OCI-LY7 (cell line): Measurements from ENCODE around the gene NMT1. TPM values are rescaled to one million over a fixed set of nuclear protein-coding genes. Genes with fewer than 3 reads are reported as not detected.

ENCODE experiments used
- BruUV-seq: library from RNA; stranded (reverse); fragments of 400-500 nt; replicated peaks from 2 replicates; lab custom pipeline; 2021; lab: Mats Ljungman, UMichigan
- CTCF ChIA-PET: fragments of 300-600 bp; sonication (Branson Sonifier 250); formaldehyde crosslinking; loops from one replicate; lab custom pipeline; 2022; ENCODE audit warnings: antibody characterized with exemption; ENCODE audit not compliant: unreplicated experiment; lab: Charles Lee
- POLR2A ChIA-PET: fragments of 300-600 bp; sonication (Branson Sonifier 250); formaldehyde crosslinking; loops from one replicate; lab custom pipeline; 2022; ENCODE audit warnings: antibody characterized with exemption; lab: Charles Lee
- DNase-seq: peaks from one replicate; pipeline ENCODE4 v3.0.0-alpha.2; 2015; ENCODE audit warnings: low spot score
- H2AFZ ChIP-seq: fragments of 200-600 bp; sonication (generic), shearing (Covaris generic); 2 replicates; pipeline ENCODE4 v1.6.1; 2014; ENCODE audit warnings: mild to moderate bottlenecking, antibody characterized with exemption, low read length, moderate library complexity
- H3K27ac ChIP-seq: fragments of 200-600 bp; sonication (generic); 2 replicates; pipeline ENCODE4 v1.5.1; 2014; ENCODE audit warnings: mixed run types, low read depth, mild to moderate bottlenecking, moderate library complexity, low read length, inconsistent platforms; ENCODE audit not compliant: poor library complexity, severe bottlenecking
- H3K36me3 ChIP-seq: fragments of 200-600 bp; sonication (generic); 2 replicates; pipeline ENCODE4 v1.6.1; 2014; ENCODE audit warnings: mild to moderate bottlenecking, antibody characterized with exemption, low read length, moderate library complexity, mixed read lengths; ENCODE audit not compliant: insufficient read depth
- H3K4me1 ChIP-seq: fragments of 200-600 bp; sonication (generic); 2 replicates; pipeline ENCODE4 v1.5.1; 2014; ENCODE audit warnings: mild to moderate bottlenecking, low read length; ENCODE audit not compliant: insufficient read depth, poor library complexity, severe bottlenecking
- H3K4me2 ChIP-seq: fragments of 200-600 bp; sonication (generic); 2 replicates; pipeline ENCODE4 v1.6.1; 2014; ENCODE audit warnings: mild to moderate bottlenecking, low read length
- H3K4me3 ChIP-seq: fragments of 200-600 bp; sonication (generic); 2 replicates; pipeline ENCODE4 v1.5.1; 2014; ENCODE audit warnings: mild to moderate bottlenecking, low read depth, low read length; ENCODE audit not compliant: poor library complexity, severe bottlenecking
- H3K79me2 ChIP-seq: fragments of 200-600 bp; sonication (generic); 2 replicates; pipeline ENCODE4 v1.6.1; 2016; ENCODE audit warnings: low read depth, mild to moderate bottlenecking, low read length, moderate library complexity, mixed read lengths; ENCODE audit not compliant: insufficient read depth
- H3K9me2 ChIP-seq: fragments of 200-600 bp; sonication (generic); 2 replicates; pipeline ENCODE4 v1.6.1; 2016; ENCODE audit warnings: mild to moderate bottlenecking, low read length, mixed read lengths; ENCODE audit not compliant: insufficient read depth
- H3K9me3 ChIP-seq: fragments of 200-600 bp; sonication (generic); 2 replicates; pipeline ENCODE4 v1.6.1; 2014; ENCODE audit warnings: mild to moderate bottlenecking, mixed run types, low read length, mixed read lengths
- H4K20me1 ChIP-seq: fragments of 200-600 bp; sonication (generic); 2 replicates; pipeline ENCODE4 v1.6.1; 2014; ENCODE audit warnings: mild to moderate bottlenecking, antibody characterized with exemption, low read length, moderate library complexity, mixed read lengths; ENCODE audit not compliant: insufficient read depth
- EZH2phosphoT487 ChIP-seq: fragments of 200-600 bp; sonication (generic); IDR thresholded peaks from 2 replicates; pipeline ENCODE4 v1.6.1; 2018; ENCODE audit warnings: low read depth, borderline replicate concordance, mild to moderate bottlenecking, mixed run types, antibody characterized with exemption, low read length, moderate library complexity, mixed read lengths
- intact Hi-C: fragments of 100-400 bp; cut with micrococcal nuclease; formaldehyde crosslinking; loops from one replicate; pipeline ENCODE4 v1.10.0; 2022; ENCODE audit not compliant: unreplicated experiment
- total RNA-seq, 2 experiments: library from RNA; depleted of rRNA in 1 of 2; stranded (reverse); fragments of >200 nt in 1 of 2; shearing (Covaris generic) in 1 of 2; gene quantifications; 2 replicates each; pipeline ENCODE4 v1.2.3, GENCODE V29; 2014 to 2022
- TF ChIP-seq, protein P1 (sequence below): fragments of 200-600 bp; sonication (generic); conservative IDR thresholded peaks from 2 replicates; pipeline ENCODE4 v1.5.1; 2014; ENCODE audit warnings: mild to moderate bottlenecking, antibody characterized with exemption, low read length, moderate library complexity, mixed read lengths

The NMT1 gene
- total RNA-seq, 2 experiments from 2014 or later = 82.3 to 134 TPM

DNA sequence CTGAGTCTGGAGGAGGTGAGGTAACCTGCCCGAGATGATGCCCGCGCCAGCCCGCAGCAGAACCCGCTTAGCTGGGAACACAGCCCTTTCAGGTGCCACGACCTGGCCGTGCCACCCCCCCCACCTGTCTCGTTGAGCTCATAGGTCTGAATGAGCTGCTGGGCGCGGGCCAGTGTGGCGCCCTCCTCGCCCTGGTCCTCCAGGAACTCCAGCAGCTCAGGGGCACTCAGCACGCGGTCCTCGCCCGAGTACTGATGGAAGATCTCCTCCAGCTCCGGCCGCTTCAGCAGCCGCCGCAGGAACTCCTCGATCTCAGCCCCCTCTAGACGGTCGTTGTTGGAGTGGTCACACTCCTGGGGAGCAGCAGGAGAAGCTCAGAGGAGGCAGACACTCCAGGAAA, 57.6 kb downstream of the NMT1 start:
- DNase-seq = no peak
- Histone ChIP-seq H3K9me3 (no peaks in the 10 kb centered on the region), H3K79me2 (no peaks in the 10 kb centered on the region), H3K4me1 (no peaks in the 10 kb centered on the region), H3K4me2 (no peak overlapping the region), H3K4me3 (no peak overlapping the region), H3K36me3 (no peaks in the 10 kb centered on the region), H3K9me2 (no peaks in the 10 kb centered on the region), H2AFZ (no peak overlapping the region), H4K20me1 (no peaks in the 10 kb centered on the region), H3K27ac (no peak overlapping the region)
- BruUV-seq = no TSS peak
- TF ChIP-seq, protein P1, sequence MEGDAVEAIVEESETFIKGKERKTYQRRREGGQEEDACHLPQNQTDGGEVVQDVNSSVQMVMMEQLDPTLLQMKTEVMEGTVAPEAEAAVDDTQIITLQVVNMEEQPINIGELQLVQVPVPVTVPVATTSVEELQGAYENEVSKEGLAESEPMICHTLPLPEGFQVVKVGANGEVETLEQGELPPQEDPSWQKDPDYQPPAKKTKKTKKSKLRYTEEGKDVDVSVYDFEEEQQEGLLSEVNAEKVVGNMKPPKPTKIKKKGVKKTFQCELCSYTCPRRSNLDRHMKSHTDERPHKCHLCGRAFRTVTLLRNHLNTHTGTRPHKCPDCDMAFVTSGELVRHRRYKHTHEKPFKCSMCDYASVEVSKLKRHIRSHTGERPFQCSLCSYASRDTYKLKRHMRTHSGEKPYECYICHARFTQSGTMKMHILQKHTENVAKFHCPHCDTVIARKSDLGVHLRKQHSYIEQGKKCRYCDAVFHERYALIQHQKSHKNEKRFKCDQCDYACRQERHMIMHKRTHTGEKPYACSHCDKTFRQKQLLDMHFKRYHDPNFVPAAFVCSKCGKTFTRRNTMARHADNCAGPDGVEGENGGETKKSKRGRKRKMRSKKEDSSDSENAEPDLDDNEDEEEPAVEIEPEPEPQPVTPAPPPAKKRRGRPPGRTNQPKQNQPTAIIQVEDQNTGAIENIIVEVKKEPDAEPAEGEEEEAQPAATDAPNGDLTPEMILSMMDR = no peak
- TF ChIP-seq EZH2phosphoT487 = no peak
- ChIA-PET POLR2A (no interaction called here), CTCF (no interaction called here)
- intact Hi-C loops = no loop called here

DNA sequence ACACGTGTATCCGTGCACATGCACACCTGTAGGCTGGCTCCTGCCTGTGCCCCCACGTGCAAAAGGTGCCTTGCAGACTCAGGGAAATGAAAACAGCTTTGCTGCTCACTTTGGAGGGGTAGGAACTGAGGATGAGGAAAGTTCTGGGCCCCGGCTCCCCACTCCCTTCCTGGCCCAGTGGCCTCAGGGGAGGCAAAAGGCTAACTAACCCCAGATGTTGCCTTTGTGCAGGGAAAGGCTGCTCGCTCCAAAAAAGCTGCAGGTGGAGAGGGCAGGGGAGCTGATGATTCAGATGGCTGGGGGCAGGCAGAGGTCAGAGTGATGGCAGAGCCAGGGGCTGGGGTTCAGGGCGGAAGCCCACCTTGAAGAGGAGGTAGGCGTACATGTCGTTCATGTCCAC, 58.8 kb downstream of the NMT1 start:
- TF ChIP-seq, protein P1 = no peak
- no peak for TF ChIP-seq EZH2phosphoT487

GRCh38 chr17:45120558-45120957, 59.4 kb downstream of the NMT1 start:
- intact Hi-C loops = no loop called here
- no peaks in the 10 kb centered on the region for H3K79me2 ChIP-seq
- BruUV-seq = no TSS peak
- no peaks in the 10 kb centered on the region for H3K4me1 ChIP-seq
- H3K4me2 ChIP-seq = no peak overlapping the region
- ChIA-PET CTCF (no interaction called here), POLR2A (no interaction called here)
- no peaks in the 10 kb centered on the region for H3K9me3 ChIP-seq
- H3K9me2 ChIP-seq = no peaks in the 10 kb centered on the region
- no peak for DNase-seq
- no peak for TF ChIP-seq EZH2phosphoT487
- TF ChIP-seq, protein P1 = no peak
- no peak overlapping the region for H3K4me3 ChIP-seq
- no peaks in the 10 kb centered on the region for H4K20me1 ChIP-seq
- no peak overlapping the region for H3K27ac ChIP-seq
- no peaks in the 10 kb centered on the region for H3K36me3 ChIP-seq
- H2AFZ ChIP-seq = no peak overlapping the region

More for the DNA sequence above, 58.8 kb downstream of the NMT1 start:
- no peaks in the 10 kb centered on the region for H3K4me1 ChIP-seq
- no TSS peak for BruUV-seq
- H3K4me3 ChIP-seq = no peak overlapping the region
- H3K9me2 ChIP-seq = no peaks in the 10 kb centered on the region
- no peak overlapping the region for H3K27ac ChIP-seq
- intact Hi-C loops = no loop called here
- DNase-seq = no peak
- no peaks in the 10 kb centered on the region for H3K36me3 ChIP-seq
- ChIA-PET CTCF (no interaction called here), POLR2A (no interaction called here)
- no peaks in the 10 kb centered on the region for H3K9me3 ChIP-seq
- H3K79me2 ChIP-seq = no peaks in the 10 kb centered on the region
- H3K4me2 ChIP-seq = no peak overlapping the region
- H2AFZ ChIP-seq = no peak overlapping the region
- no peaks in the 10 kb centered on the region for H4K20me1 ChIP-seq
